Ascending aorta (tissue), 2 donors: Measurements from ENCODE around the gene CAMSAP2. TPM values are rescaled to one million over a fixed set of nuclear protein-coding genes. Genes with fewer than 3 reads are reported as not detected.
"Not testable (repeated sequence)": the region's sequence is repeated elsewhere in the genome, so short reads cannot be mapped to it uniquely, and the experiment has no call there.

Experiments used
- DNase-seq, 2 donors: peaks; one replicate each; pipeline ENCODE4 v3.0.0-alpha.2; 2019; ENCODE audit warnings: low spot score in 2 of 2
- H3K27ac ChIP-seq, 2 donors: fragments of 200-600 bp; sonication (generic); one replicate each; pipeline ENCODE4 v1.5.1; 2016 to 2017; ENCODE audit warnings: mild to moderate bottlenecking in 1 of 2
- H3K27me3 ChIP-seq: fragments of 200-600 bp; sonication (generic); one replicate; pipeline ENCODE4 v1.5.1; 2017
- H3K36me3 ChIP-seq, 2 donors: fragments of 200-600 bp; sonication (generic); one replicate each; pipeline ENCODE4 v1.5.1; 2016
- H3K4me1 ChIP-seq, 2 donors: fragments of 200-600 bp; sonication (generic); one replicate each; pipeline ENCODE4 v1.5.1; 2016 to 2017; ENCODE audit warnings: mild to moderate bottlenecking in 1 of 2
- H3K4me3 ChIP-seq, 2 donors: fragments of 200-600 bp; sonication (generic); one replicate each; pipeline ENCODE4 v1.5.1; 2016 to 2017; ENCODE audit warnings: mild to moderate bottlenecking in 1 of 2
- H3K9me3 ChIP-seq, 2 donors: fragments of 200-600 bp; sonication (generic); one replicate each; pipeline ENCODE4 v1.5.1; 2016
- CTCF ChIP-seq, 3 experiments: fragments of 200-600 bp in 2 of 3; fragments of 450-650 bp in 1 of 3; sonication (generic) in 2 of 3; IDR thresholded peaks; one replicate each; pipeline ENCODE4 v1.5.1; 2016 to 2019; ENCODE audit warnings: antibody characterized with exemption in 3 of 3, mild to moderate bottlenecking in 1 of 3, moderate library complexity in 1 of 3
- intact Hi-C: fragments of 100-400 bp; cut with DNase I; formaldehyde crosslinking; loops from one replicate; pipeline ENCODE4 v1.15.1; 2023
- total RNA-seq: library from RNA; depleted of rRNA; stranded (reverse); fragments of >200 nt; gene quantifications from one replicate; pipeline ENCODE4 v1.1.0, GENCODE V29; 2016

CAMSAP2 gene
- total RNA-seq, 1 donor from 2014 or later: 22.4 TPM

- peaks cover 0 to 2% of the 10 kb centered on the region in 2 donors for H3K36me3 ChIP-seq
- no peak overlapping the region for H3K4me3 ChIP-seq
- no peaks in the 10 kb centered on the region for H3K27me3 ChIP-seq
- intact Hi-C loops: no loop called here
- H3K4me1 ChIP-seq: peaks cover 0 to 14% of the 10 kb centered on the region in 2 donors
- TF ChIP-seq CTCF (IDR thresholded peaks at IDR 0.05): no peak
- no peak for DNase-seq
- no peak overlapping the region for H3K27ac ChIP-seq
- no peaks in the 10 kb centered on the region for H3K9me3 ChIP-seq
Observed at GRCh38 chr1:200749090-200749489, 10.4 kb downstream of the CAMSAP2 start.

- H3K27me3 ChIP-seq, intact Hi-C loops, H3K4me3 ChIP-seq: not testable (repeated sequence)
Observed at GRCh38 chr1:200750749-200751148, 12.1 kb downstream of the CAMSAP2 start.

GRCh38 chr1:200751717-200752116 is 13.0 kb downstream of the CAMSAP2 start:
- H3K4me1 ChIP-seq: peaks cover 0 to 3% of the 10 kb centered on the region in 2 donors
- no peak overlapping the region for H3K4me3 ChIP-seq
- no peaks in the 10 kb centered on the region for H3K27me3 ChIP-seq
- no peaks in the 10 kb centered on the region for H3K9me3 ChIP-seq
- no peak overlapping the region for H3K27ac ChIP-seq
- peaks cover 0 to 2% of the 10 kb centered on the region in 2 donors for H3K36me3 ChIP-seq
- no peak for DNase-seq
- intact Hi-C loops: no loop called here
- TF ChIP-seq CTCF (IDR thresholded peaks at IDR 0.05): no peak

More at GRCh38 chr1:200750749-200751148, 12.1 kb downstream of the CAMSAP2 start:
- H3K4me1 ChIP-seq, H3K27ac ChIP-seq, DNase-seq, H3K9me3 ChIP-seq, H3K36me3 ChIP-seq: not testable (repeated sequence)

- intact Hi-C loops: no loop called here
- H3K9me3 ChIP-seq: no peaks in the 10 kb centered on the region
- peaks cover 0 to 3% of the 10 kb centered on the region in 2 donors for H3K4me1 ChIP-seq
- DNase-seq: no peak
- peaks cover 0 to 2% of the 10 kb centered on the region in 2 donors for H3K36me3 ChIP-seq
- no peaks in the 10 kb centered on the region for H3K27me3 ChIP-seq
- no peak for TF ChIP-seq CTCF (IDR thresholded peaks at IDR 0.05)
- H3K4me3 ChIP-seq: no peak overlapping the region
- H3K27ac ChIP-seq: no peak overlapping the region
Observed at GRCh38 chr1:200753650-200754198, 15.0 kb downstream of the CAMSAP2 start.

GRCh38 chr1:200755456-200755855 is 16.8 kb downstream of the CAMSAP2 start:
- no peak overlapping the region for H3K4me3 ChIP-seq
- TF ChIP-seq CTCF (IDR thresholded peaks at IDR 0.05): no peak
- H3K4me1 ChIP-seq: no peaks in the 10 kb centered on the region
- DNase-seq: no peak
- no peaks in the 10 kb centered on the region for H3K27me3 ChIP-seq
- intact Hi-C loops: no loop called here
- H3K9me3 ChIP-seq: no peaks in the 10 kb centered on the region
- H3K27ac ChIP-seq: no peak overlapping the region
- peaks cover 0 to 2% of the 10 kb centered on the region in 2 donors for H3K36me3 ChIP-seq

GRCh38 chr1:200762089-200762488 is 23.4 kb downstream of the CAMSAP2 start:
- Histone ChIP-seq H3K36me3 (peaks cover 3 to 15% of the 10 kb centered on the region in 2 donors), H3K9me3 (no peaks in the 10 kb centered on the region), H3K27ac (no peak overlapping the region), H3K4me1 (no peaks in the 10 kb centered on the region), H3K27me3 (no peaks in the 10 kb centered on the region), H3K4me3 (no peak overlapping the region)
- intact Hi-C loops: no loop called here
- no peak for TF ChIP-seq CTCF (IDR thresholded peaks at IDR 0.05)
- no peak for DNase-seq
